DOHH2 (cell line): ENCODE measurements around the gene PLEKHG5.

ENCODE experiments used
- H3F3A ChIP-seq: fragments of 200-600 bp; sonication (generic), shearing (Covaris generic); 2 replicates; pipeline ENCODE4 v1.6.0; 2016; ENCODE audit warnings: antibody characterized with exemption, mild to moderate bottlenecking; ENCODE audit not compliant: control insufficient read depth, insufficient read depth
- H3K27ac ChIP-seq: fragments of 200-600 bp; sonication (generic); 2 replicates; pipeline ENCODE4 v1.5.1; 2014; ENCODE audit warnings: low read depth, mild to moderate bottlenecking, low read length, moderate library complexity
- H3K27me3 ChIP-seq: fragments of 200-600 bp; sonication (generic); 2 replicates; pipeline ENCODE4 v1.6.1; 2014; ENCODE audit warnings: mild to moderate bottlenecking, low read length, mixed read lengths; ENCODE audit not compliant: control insufficient read depth
- H3K36me3 ChIP-seq: fragments of 200-600 bp; sonication (generic); 2 replicates; pipeline ENCODE4 v1.6.1; 2014; ENCODE audit warnings: mild to moderate bottlenecking, low read length, moderate library complexity, mixed read lengths; ENCODE audit not compliant: control insufficient read depth
- H3K4me1 ChIP-seq: fragments of 200-600 bp; sonication (generic); 2 replicates; pipeline ENCODE4 v1.6.1; 2014; ENCODE audit warnings: mild to moderate bottlenecking, low read length, mixed read lengths; ENCODE audit not compliant: control insufficient read depth
- H3K4me2 ChIP-seq: fragments of 200-600 bp; sonication (generic); 2 replicates; pipeline ENCODE4 v1.6.0; 2014; ENCODE audit warnings: mild to moderate bottlenecking, low read length, moderate library complexity
- H3K4me3 ChIP-seq: fragments of 200-600 bp; sonication (generic); 2 replicates; pipeline ENCODE4 v1.5.1; 2014; ENCODE audit warnings: mild to moderate bottlenecking, low read length, mixed read lengths
- H3K79me2 ChIP-seq: fragments of 200-600 bp; sonication (generic); 2 replicates; pipeline ENCODE4 v1.6.1; 2014; ENCODE audit warnings: mild to moderate bottlenecking, low read length, mixed read lengths; ENCODE audit not compliant: control insufficient read depth
- H3K9me2 ChIP-seq: fragments of 200-600 bp; sonication (generic); replicated peaks from 2 replicates; pipeline ENCODE4 v1.6.1; 2014; ENCODE audit warnings: mild to moderate bottlenecking, low read length, mixed read lengths; ENCODE audit not compliant: control insufficient read depth
- H3K9me3 ChIP-seq: fragments of 200-600 bp; sonication (generic); 2 replicates; pipeline ENCODE4 v1.6.1; 2014; ENCODE audit warnings: antibody characterized with exemption, low read length, mixed read lengths; ENCODE audit not compliant: control insufficient read depth, insufficient read depth
- H4K20me1 ChIP-seq: fragments of 200-600 bp; sonication (generic); 2 replicates; pipeline ENCODE4 v1.6.0; 2014; ENCODE audit warnings: low read depth, mild to moderate bottlenecking, antibody characterized with exemption, low read length, moderate library complexity; ENCODE audit not compliant: control insufficient read depth, insufficient read depth
- CTCF ChIP-seq: fragments of 200-600 bp; sonication (generic); IDR thresholded peaks from one replicate; pipeline ENCODE4 v1.5.1; 2014; ENCODE audit warnings: antibody characterized with exemption, mild to moderate bottlenecking, low read depth, low read length; ENCODE audit not compliant: poor library complexity, severe bottlenecking
- EZH2phosphoT487 ChIP-seq: fragments of 200-600 bp; sonication (generic); IDR thresholded peaks from 2 replicates; pipeline ENCODE4 v1.6.1; 2017; ENCODE audit warnings: borderline replicate concordance, mild to moderate bottlenecking, antibody characterized with exemption, low read length, moderate library complexity, mixed read lengths

PLEKHG5 gene

DNA sequence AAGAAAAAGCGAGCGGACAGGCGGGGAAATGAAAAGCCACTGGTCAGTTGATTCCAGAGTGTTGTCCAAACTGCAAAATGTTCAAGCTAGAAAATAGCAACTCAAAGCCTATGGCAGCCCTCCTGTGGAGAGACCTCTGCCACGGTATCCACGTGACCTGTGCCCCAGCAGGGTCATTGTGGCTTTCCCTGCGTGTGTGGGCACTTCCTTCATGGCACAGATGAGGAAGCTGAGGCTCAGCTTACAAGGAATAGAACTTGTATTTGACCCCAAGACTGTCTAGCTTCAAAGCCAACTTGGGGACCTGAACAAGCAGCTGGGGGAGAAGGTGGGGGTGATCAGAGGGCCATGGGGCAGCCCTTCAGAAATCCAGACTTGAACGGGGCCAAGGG is 15.6 kb upstream of the PLEKHG5 start:
- Histone ChIP-seq H3K27me3 (no peaks in the 10 kb centered on the region), H3K79me2 (no peaks in the 10 kb centered on the region), H3K9me2 (no peaks in the 10 kb centered on the region), H3F3A (no peaks in the 10 kb centered on the region), H3K27ac (no peak overlapping the region), H3K9me3 (no peaks in the 10 kb centered on the region), H3K36me3 (no peaks in the 10 kb centered on the region), H4K20me1 (no peaks in the 10 kb centered on the region), H3K4me1 (no peaks in the 10 kb centered on the region), H3K4me3 (no peak overlapping the region), H3K4me2 (no peak overlapping the region)
- TF ChIP-seq EZH2phosphoT487 (no peak), CTCF (no peak)

DNA sequence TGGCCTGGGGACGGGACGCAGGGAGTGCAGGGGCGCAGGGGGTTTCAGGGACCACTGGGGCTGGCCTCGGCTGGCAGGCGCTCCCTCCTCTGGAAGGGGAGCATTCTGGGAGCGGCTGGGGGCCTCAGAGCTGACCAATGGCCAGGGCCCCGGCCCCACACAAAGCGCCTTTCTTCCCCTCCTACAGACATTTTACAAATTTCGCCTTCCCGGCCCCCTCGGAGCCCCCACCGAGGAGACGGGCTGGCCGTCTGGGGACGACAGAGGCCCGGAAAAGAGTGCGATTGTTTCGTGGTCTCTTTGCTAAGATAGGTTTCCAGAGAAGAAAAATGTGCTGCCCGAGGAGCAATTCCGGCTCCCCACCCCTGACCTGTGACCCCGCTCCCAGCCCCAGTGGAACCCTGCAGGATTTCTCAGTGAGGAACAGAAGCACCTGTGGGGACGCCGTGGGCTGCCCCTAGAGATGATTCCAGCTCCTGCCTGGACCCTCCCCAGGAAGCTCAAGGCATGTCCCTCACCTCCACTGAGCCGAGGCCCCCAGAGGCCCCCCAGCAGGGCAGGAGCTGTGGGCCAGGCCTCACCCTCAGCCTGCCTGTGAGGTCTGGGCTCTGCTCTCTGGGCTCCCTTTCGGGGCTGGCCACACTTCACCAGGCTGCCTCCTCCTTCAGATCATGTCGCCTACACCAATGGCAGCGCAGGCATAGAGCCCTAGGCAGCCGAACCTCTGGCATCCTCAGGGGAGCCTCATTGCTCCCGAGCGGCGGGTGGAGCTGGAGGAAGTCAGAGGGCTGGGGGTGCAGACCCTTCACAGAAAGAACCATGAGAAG is 15.0 kb upstream of the PLEKHG5 start:
- H3K4me3 ChIP-seq = no peak overlapping the region
- no peaks in the 10 kb centered on the region for H3F3A ChIP-seq
- TF ChIP-seq EZH2phosphoT487 = no peak
- no peak for TF ChIP-seq CTCF
- no peaks in the 10 kb centered on the region for H3K9me3 ChIP-seq
- H3K27me3 ChIP-seq = no peaks in the 10 kb centered on the region
- H3K79me2 ChIP-seq = no peaks in the 10 kb centered on the region
- no peaks in the 10 kb centered on the region for H3K9me2 ChIP-seq
- no peak overlapping the region for H3K4me2 ChIP-seq
- no peak overlapping the region for H3K27ac ChIP-seq
- H4K20me1 ChIP-seq = no peaks in the 10 kb centered on the region
- H3K4me1 ChIP-seq = no peaks in the 10 kb centered on the region
- no peaks in the 10 kb centered on the region for H3K36me3 ChIP-seq

GRCh38 chr1:6505367-6506209 is 14.1 kb upstream of the PLEKHG5 start:
- H3K9me3 ChIP-seq = no peaks in the 10 kb centered on the region
- no peaks in the 10 kb centered on the region for H3K27me3 ChIP-seq
- no peaks in the 10 kb centered on the region for H3K36me3 ChIP-seq
- no peaks in the 10 kb centered on the region for H3F3A ChIP-seq
- no peaks in the 10 kb centered on the region for H3K9me2 ChIP-seq
- H3K4me3 ChIP-seq = no peak overlapping the region
- H3K79me2 ChIP-seq = no peaks in the 10 kb centered on the region
- H4K20me1 ChIP-seq = no peaks in the 10 kb centered on the region
- no peak for TF ChIP-seq CTCF
- no peak for TF ChIP-seq EZH2phosphoT487
- no peak overlapping the region for H3K4me2 ChIP-seq
- H3K4me1 ChIP-seq = no peaks in the 10 kb centered on the region
- H3K27ac ChIP-seq = no peak overlapping the region
